B cell (primary cell): ENCODE measurements around the gene ATOSA. TPM values are rescaled to one million over a fixed set of nuclear protein-coding genes. Genes with fewer than 3 reads are reported as not detected.

ENCODE experiments used
- ATAC-seq: fragments of 200-7000 bp; cut with Tn5 transposase; one replicate; pipeline ENCODE4 v1.10.0; 2021; ENCODE audit warnings: low read depth, mild to moderate bottlenecking, moderate number of reproducible peaks, moderate library complexity
- CTCF ChIA-PET: fragments of 350-600 bp; sonication (Branson Sonifier 250); formaldehyde crosslinking; loops from one replicate; lab custom pipeline; 2021; ENCODE audit warnings: antibody characterized with exemption, inconsistent platforms; lab: Charles Lee
- POLR2A ChIA-PET: fragments of 350-600 bp; sonication (Branson Sonifier 250); formaldehyde crosslinking; loops from one replicate; lab custom pipeline; 2021; ENCODE audit warnings: antibody characterized with exemption; lab: Charles Lee
- DNase-seq: peaks from one replicate; pipeline ENCODE4 v3.0.0; 2013
- H2AFZ ChIP-seq: 2 replicates; pipeline ENCODE4 v1.6.1; 2012; ENCODE audit warnings: mild to moderate bottlenecking, low read depth, low read length; ENCODE audit not compliant: insufficient read depth, poor library complexity, severe bottlenecking
- H3K27ac ChIP-seq, 2 donors: 1 replicate in 1 of 2; 2 replicates in 1 of 2; pipeline ENCODE4 v1.5.1; 2012 to 2013; ENCODE audit warnings: low read length in 2 of 2, mild to moderate bottlenecking in 2 of 2, moderate library complexity in 1 of 2
- H3K27me3 ChIP-seq, 4 experiments: fragments of 200-600 bp in 1 of 4; sonication (generic) in 1 of 4; replicated peaks in 1 of 4; 1 replicate in 2 of 4; 2 replicates in 2 of 4; pipeline versions ENCODE4 v1.6.1 to v1.7.0; 2013 to 2016; ENCODE audit warnings: low read length in 3 of 4, mild to moderate bottlenecking in 2 of 4, mixed read lengths in 1 of 4, moderate library complexity in 1 of 4; ENCODE audit not compliant: insufficient read depth in 4 of 4, control insufficient read depth in 3 of 4; ENCODE audit errors: control extremely low read depth in 1 of 4
- H3K36me3 ChIP-seq, 2 experiments: replicated peaks in 1 of 2; 1 replicate in 1 of 2; 2 replicates in 1 of 2; pipeline versions ENCODE4 v1.6.1 to v1.7.1; 2013; ENCODE audit warnings: low read length in 1 of 2; ENCODE audit not compliant: insufficient read depth in 2 of 2, control insufficient read depth in 1 of 2; ENCODE audit errors: control extremely low read depth in 1 of 2, extremely low read depth in 1 of 2
- H3K4me1 ChIP-seq, 2 donors: fragments of 200-600 bp in 1 of 2; sonication (generic) in 1 of 2; 1 replicate in 1 of 2; 2 replicates in 1 of 2; pipeline versions ENCODE4 v1.5.1 to v1.6.1; 2013 to 2017; ENCODE audit warnings: low read length in 2 of 2; ENCODE audit not compliant: control insufficient read depth in 2 of 2, insufficient read depth in 2 of 2
- H3K4me2 ChIP-seq: replicated peaks from 2 replicates; pipeline ENCODE3; 2012; ENCODE audit warnings: mild to moderate bottlenecking, low read depth, low read length; ENCODE audit not compliant: poor library complexity, severe bottlenecking
- H3K4me3 ChIP-seq, 5 experiments: fragments of 200-600 bp in 1 of 5; sonication (generic) in 1 of 5; 1 replicate in 3 of 5; 2 replicates in 2 of 5; pipeline versions ENCODE4 v1.5.1 to v1.7.0; 2011 to 2016; ENCODE audit warnings: low read length in 4 of 5, mild to moderate bottlenecking in 4 of 5, low read depth in 2 of 5, control low read depth in 1 of 5, moderate library complexity in 1 of 5; ENCODE audit not compliant: insufficient read depth in 1 of 5; ENCODE audit errors: control extremely low read depth in 1 of 5, extremely low read depth in 1 of 5
- H3K79me2 ChIP-seq: fragments of 200-600 bp; sonication (generic); one replicate; pipeline ENCODE4 v1.6.0; 2016; ENCODE audit warnings: low read length; ENCODE audit not compliant: control insufficient read depth, insufficient read depth
- H3K9ac ChIP-seq: fragments of 200-600 bp; sonication (generic); 2 replicates; pipeline ENCODE4 v1.6.1; 2017; ENCODE audit warnings: mild to moderate bottlenecking, low read length, moderate library complexity
- H3K9me3 ChIP-seq, 3 donors: one replicate each; pipeline versions ENCODE4 v1.6.1 to v1.7.1; 2013; ENCODE audit warnings: low read length in 2 of 3; ENCODE audit not compliant: control insufficient read depth in 2 of 3, insufficient read depth in 1 of 3; ENCODE audit errors: control extremely low read depth in 1 of 3
- H4K20me1 ChIP-seq: 2 replicates; pipeline ENCODE4 v1.6.0; 2012; ENCODE audit warnings: mild to moderate bottlenecking, low read length; ENCODE audit not compliant: insufficient read depth, control insufficient read depth, poor library complexity, severe bottlenecking
- H3K27ac Mint-ChIP-seq: one replicate; pipeline ENCODE4 v1.8.0; 2021; ENCODE audit warnings: mixed read lengths
- H3K27me3 Mint-ChIP-seq: one replicate; pipeline ENCODE4 v1.8.0; 2021; ENCODE audit warnings: mixed read lengths
- H3K4me1 Mint-ChIP-seq: one replicate; pipeline ENCODE4 v1.8.0; 2021; ENCODE audit warnings: mixed read lengths
- H3K4me3 Mint-ChIP-seq: one replicate; pipeline ENCODE4 v1.8.0; 2021; ENCODE audit warnings: mixed read lengths
- H3K9me3 Mint-ChIP-seq: one replicate; pipeline ENCODE4 v1.8.0; 2022; ENCODE audit warnings: mixed read lengths; ENCODE audit not compliant: insufficient read depth
- EZH2 ChIP-seq: IDR thresholded peaks from 2 replicates; pipeline ENCODE4 v1.6.1; 2012; ENCODE audit warnings: borderline replicate concordance, low read depth, mild to moderate bottlenecking, moderate library complexity, low read length; ENCODE audit not compliant: insufficient read depth, poor library complexity, severe bottlenecking
- WGBS: methylation state at CpG from one replicate; pipeline ENCODE4 v1.1.5; 2013; ENCODE audit warnings: missing lambda C conversion rate; ENCODE audit not compliant: insufficient coverage; 5-methylcytosine and 5-hydroxymethylcytosine counted together
- intact Hi-C: fragments of 100-400 bp; cut with micrococcal nuclease; formaldehyde crosslinking; loops from one replicate; pipeline ENCODE4 v1.10.0; 2022
- polyA plus RNA-seq: library from polyadenylated mRNA; depleted of rRNA; stranded (reverse); fragments of >200 nt; gene quantifications from 2 replicates; pipeline ENCODE4 v1.2.3, GENCODE V29; 2012
- total RNA-seq, 2 donors: library from RNA; stranded (reverse); fragments of 120-200 nt in 1 of 2; gene quantifications; 1 replicate in 1 of 2; 2 replicates in 1 of 2; pipeline versions ENCODE4 v1.2.3 to v1.2.4, GENCODE V29; 2013 to 2022
- TF ChIP-seq, protein P1 (sequence below): fragments of 200-600 bp; IDR thresholded peaks from one replicate; pipeline ENCODE4 v1.8.0; 2022; ENCODE audit warnings: antibody characterized with exemption, mild to moderate bottlenecking

Gene ATOSA
- total and polyA plus RNA-seq, 2 donors (not counting 1 experiment from before 2014, with no cell fraction given), result 73.4 to 198 TPM

DNA sequence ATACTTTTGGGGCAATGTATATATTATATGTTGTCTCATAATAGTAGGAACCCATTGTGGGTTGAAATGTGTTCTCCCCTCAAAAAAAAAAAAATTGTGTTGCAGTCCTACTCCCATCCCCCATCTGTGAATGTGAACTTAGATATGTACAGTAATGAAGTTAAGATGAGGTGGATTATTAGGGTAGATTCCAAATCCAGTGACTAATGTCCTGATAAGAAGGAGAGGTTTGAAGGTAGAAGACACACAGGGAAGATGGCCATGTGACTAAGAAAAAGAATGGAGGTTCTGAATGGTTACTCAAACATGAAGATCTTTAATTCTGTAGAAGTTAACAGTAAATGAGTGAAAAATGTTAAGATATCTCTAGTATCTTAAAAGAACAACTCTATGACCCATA, 3.0 kb upstream of the ATOSA start:
- ChIA-PET POLR2A (interaction anchor here (1.1 kb wide), 2 partner anchors 447 to 453 kb away, joined by 3 read pairs; no protein-coding TSS in a partner anchor), CTCF (interaction anchor here (1.3 to 4.5 kb wide), 6 partner anchors 11 to 449 kb away, joined by 3 to 23 read pairs (median 8); no protein-coding TSS in a partner anchor)
- no peaks in the 10 kb centered on the region for H3K9me3 Mint-ChIP-seq
- Histone ChIP-seq H4K20me1 (peaks cover 10% of the 10 kb centered on the region), H3K79me2 (peaks cover 56% of the 10 kb centered on the region), H3K4me2 (peak overlapping the region; percentile 84), H3K9me3 (peaks cover 0 to 5% (median 3%) of the 10 kb centered on the region in 3 donors), H3K9ac (peak overlapping the region; percentile 29), H2AFZ (no peak overlapping the region), H3K36me3 (peaks cover 0 to 3% of the 10 kb centered on the region in 2 experiments), H3K27me3 (no peaks in the 10 kb centered on the region), H3K27ac (peak overlapping the region; percentile 92 to 97), H3K4me1 (peaks cover 68 to 72% of the 10 kb centered on the region in 2 donors), H3K4me3 (peak overlapping the region in 2 of 5 experiments; percentile 2 to 88)
- no peak for DNase-seq
- H3K4me3 Mint-ChIP-seq, result peak overlapping the region; percentile 75
- peaks cover 86% of the 10 kb centered on the region for H3K4me1 Mint-ChIP-seq
- peak overlapping the region; percentile 99 for H3K27ac Mint-ChIP-seq
- no peak for TF ChIP-seq EZH2
- TF ChIP-seq, protein P1, sequence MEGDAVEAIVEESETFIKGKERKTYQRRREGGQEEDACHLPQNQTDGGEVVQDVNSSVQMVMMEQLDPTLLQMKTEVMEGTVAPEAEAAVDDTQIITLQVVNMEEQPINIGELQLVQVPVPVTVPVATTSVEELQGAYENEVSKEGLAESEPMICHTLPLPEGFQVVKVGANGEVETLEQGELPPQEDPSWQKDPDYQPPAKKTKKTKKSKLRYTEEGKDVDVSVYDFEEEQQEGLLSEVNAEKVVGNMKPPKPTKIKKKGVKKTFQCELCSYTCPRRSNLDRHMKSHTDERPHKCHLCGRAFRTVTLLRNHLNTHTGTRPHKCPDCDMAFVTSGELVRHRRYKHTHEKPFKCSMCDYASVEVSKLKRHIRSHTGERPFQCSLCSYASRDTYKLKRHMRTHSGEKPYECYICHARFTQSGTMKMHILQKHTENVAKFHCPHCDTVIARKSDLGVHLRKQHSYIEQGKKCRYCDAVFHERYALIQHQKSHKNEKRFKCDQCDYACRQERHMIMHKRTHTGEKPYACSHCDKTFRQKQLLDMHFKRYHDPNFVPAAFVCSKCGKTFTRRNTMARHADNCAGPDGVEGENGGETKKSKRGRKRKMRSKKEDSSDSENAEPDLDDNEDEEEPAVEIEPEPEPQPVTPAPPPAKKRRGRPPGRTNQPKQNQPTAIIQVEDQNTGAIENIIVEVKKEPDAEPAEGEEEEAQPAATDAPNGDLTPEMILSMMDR, result no peak
- intact Hi-C loops, result loop anchor here (10.0 kb wide), 1 partner anchor 1917 kb away; the partner anchor contains the start of gene SPPL2A
- no peak for ATAC-seq
- no peaks in the 10 kb centered on the region for H3K27me3 Mint-ChIP-seq

DNA sequence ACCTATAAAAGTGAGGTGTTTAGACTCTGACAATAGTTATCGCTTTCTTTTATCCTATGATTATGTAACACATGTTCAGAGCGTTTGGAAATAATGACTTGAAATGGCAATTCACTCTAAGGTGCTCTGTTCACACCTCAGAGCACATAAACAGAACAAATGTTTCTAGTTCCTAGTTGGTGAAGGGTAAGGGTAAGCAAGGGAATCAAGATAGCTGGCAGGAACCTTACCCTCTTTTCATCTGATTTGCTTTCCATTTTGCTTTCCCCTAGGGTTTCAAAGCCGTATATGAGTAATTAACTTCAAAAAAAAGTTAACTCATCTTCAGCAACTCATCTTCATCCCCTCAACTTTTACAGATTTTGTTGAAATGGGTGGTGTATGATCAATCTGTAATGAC, 2.3 kb upstream of the ATOSA start:
- Histone ChIP-seq H3K36me3 (peaks cover 0 to 10% of the 10 kb centered on the region in 2 experiments), H3K9ac (peak overlapping the region; percentile 89), H2AFZ (peak overlapping the region; percentile 3), H3K27ac (peak overlapping the region; percentile 92 to 97), H3K4me3 (peak overlapping the region in 1 of 5 experiments; percentile 88), H3K4me1 (peaks cover 68 to 77% of the 10 kb centered on the region in 2 donors), H3K9me3 (peaks cover 0 to 5% (median 3%) of the 10 kb centered on the region in 3 donors), H3K4me2 (peak overlapping the region; percentile 84), H3K79me2 (peaks cover 55% of the 10 kb centered on the region), H4K20me1 (peaks cover 10% of the 10 kb centered on the region), H3K27me3 (no peaks in the 10 kb centered on the region)
- Mint-ChIP-seq H3K27ac (peak overlapping the region; percentile 99), H3K4me3 (peak overlapping the region; percentile 62), H3K27me3 (no peaks in the 10 kb centered on the region), H3K9me3 (no peaks in the 10 kb centered on the region), H3K4me1 (peaks cover 84% of the 10 kb centered on the region)
- TF ChIP-seq EZH2, result no peak
- TF ChIP-seq, protein P1, result no peak
- peak; percentile 21 for DNase-seq
- no CpG with 5 or more reads among the region's 3 CpGs for WGBS
- CTCF ChIA-PET, result interaction anchor here (1.0 to 4.5 kb wide), 9 partner anchors 10 to 448 kb away, joined by 3 to 23 read pairs (median 5); no protein-coding TSS in a partner anchor
- intact Hi-C loops, result loop anchor here (10.0 kb wide), 1 partner anchor 1917 kb away; the partner anchor contains the start of gene SPPL2A
- POLR2A ChIA-PET, result interaction anchor here (1.1 to 1.4 kb wide), 3 partner anchors 28 to 452 kb away, joined by 3 to 7 read pairs (median 3); no protein-coding TSS in a partner anchor
- ATAC-seq, result no peak
